ENCODE measurements around the gene OTOF. TPM values are rescaled to one million over a fixed set of nuclear protein-coding genes. Genes with fewer than 3 reads are reported as not detected.

OTOF gene
- total and polyA plus RNA-seq, 2 donors (not counting 1 experiment from before 2014, with no cell fraction given): not detected

- Histone ChIP-seq H3K9me3 (ENCODE audit: control insufficient read depth, insufficient read depth, low read depth, low read length) (peaks cover 5% of the 10 kb centered on the region), H3K27ac (ENCODE audit: insufficient read depth, low read length) (no peak overlapping the region), H3K36me3 (ENCODE audit: control insufficient read depth, insufficient read depth, low read length) (no peaks in the 10 kb centered on the region), H4K20me1 (ENCODE audit: control insufficient read depth, extremely low read depth, insufficient read depth, low read length) (no peaks in the 10 kb centered on the region), H3K4me1 (ENCODE audit: control insufficient read depth, extremely low read depth, insufficient read depth, low read length) (no peaks in the 10 kb centered on the region), H3K9ac (ENCODE audit: insufficient read depth, low read length) (no peak overlapping the region), H3K79me2 (ENCODE audit: control insufficient read depth, insufficient read depth, low read length) (no peaks in the 10 kb centered on the region), H2AFZ (ENCODE audit: low read length) (no peak overlapping the region), H3K27me3 (ENCODE audit: control insufficient read depth, insufficient read depth, low read length) (no peaks in the 10 kb centered on the region), H3K4me2 (ENCODE audit: extremely low read depth, insufficient read depth, low read length) (no peak overlapping the region), H3K4me3 (replicated peaks in 1 of 4; ENCODE audit: control extremely low read depth in 1 of 4, insufficient read depth in 1 of 4, low read depth in 3 of 4, low read length in 4 of 4) (no peak overlapping the region)
- no peak for DNase-seq (ENCODE audit: low read depth in 2 of 2)
- no peak for TF ChIP-seq EZH2 (IDR thresholded peaks at IDR 0.05; ENCODE audit: low read length, missing control alignments)
- TF ChIP-seq CTCF (conservative IDR thresholded peaks at IDR 0.05 in 1 of 2, IDR thresholded peaks at IDR 0.05 in 1 of 2; ENCODE audit: low read depth in 1 of 2, low read length in 2 of 2): no peak
These were observed 4.1 kb downstream of the OTOF start for GRCh38 chr2:26473796-26474195.

- H3K4me1 ChIP-seq (ENCODE audit: control insufficient read depth, extremely low read depth, insufficient read depth, low read length): no peaks in the 10 kb centered on the region
- peaks cover 5% of the 10 kb centered on the region for H3K9me3 ChIP-seq (ENCODE audit: control insufficient read depth, insufficient read depth, low read depth, low read length)
- TF ChIP-seq CTCF (conservative IDR thresholded peaks at IDR 0.05 in 1 of 2, IDR thresholded peaks at IDR 0.05 in 1 of 2; ENCODE audit: low read depth in 1 of 2, low read length in 2 of 2) (no peak), EZH2 (IDR thresholded peaks at IDR 0.05; ENCODE audit: low read length, missing control alignments) (no peak)
- H3K9ac ChIP-seq (ENCODE audit: insufficient read depth, low read length): no peak overlapping the region
- H2AFZ ChIP-seq (ENCODE audit: low read length): no peak overlapping the region
- H3K36me3 ChIP-seq (ENCODE audit: control insufficient read depth, insufficient read depth, low read length): no peaks in the 10 kb centered on the region
- H3K27me3 ChIP-seq (ENCODE audit: control insufficient read depth, insufficient read depth, low read length): no peaks in the 10 kb centered on the region
- H3K4me2 ChIP-seq (ENCODE audit: extremely low read depth, insufficient read depth, low read length): no peak overlapping the region
- no peaks in the 10 kb centered on the region for H4K20me1 ChIP-seq (ENCODE audit: control insufficient read depth, extremely low read depth, insufficient read depth, low read length)
- H3K79me2 ChIP-seq (ENCODE audit: control insufficient read depth, insufficient read depth, low read length): no peaks in the 10 kb centered on the region
- H3K27ac ChIP-seq (ENCODE audit: insufficient read depth, low read length): no peak overlapping the region
- no peak for DNase-seq (ENCODE audit: low read depth in 2 of 2)
- no peak overlapping the region for H3K4me3 ChIP-seq (replicated peaks in 1 of 4; ENCODE audit: control extremely low read depth in 1 of 4, insufficient read depth in 1 of 4, low read depth in 3 of 4, low read length in 4 of 4)
These were observed 4.9 kb downstream of the OTOF start for GRCh38 chr2:26472821-26473655.

GRCh38 chr2:26471766-26472706 lies 5.9 kb downstream of the OTOF start:
- TF ChIP-seq EZH2 (IDR thresholded peaks at IDR 0.05; ENCODE audit: low read length, missing control alignments) (no peak), CTCF (conservative IDR thresholded peaks at IDR 0.05 in 1 of 2, IDR thresholded peaks at IDR 0.05 in 1 of 2; ENCODE audit: low read depth in 1 of 2, low read length in 2 of 2) (no peak)
- no peaks in the 10 kb centered on the region for H3K79me2 ChIP-seq (ENCODE audit: control insufficient read depth, insufficient read depth, low read length)

More at GRCh38 chr2:26471766-26472706, 5.9 kb downstream of the OTOF start:
- Histone ChIP-seq H3K4me2 (ENCODE audit: extremely low read depth, insufficient read depth, low read length) (no peak overlapping the region), H3K36me3 (ENCODE audit: control insufficient read depth, insufficient read depth, low read length) (no peaks in the 10 kb centered on the region), H3K4me1 (ENCODE audit: control insufficient read depth, extremely low read depth, insufficient read depth, low read length) (no peaks in the 10 kb centered on the region), H3K27me3 (ENCODE audit: control insufficient read depth, insufficient read depth, low read length) (no peaks in the 10 kb centered on the region), H3K27ac (ENCODE audit: insufficient read depth, low read length) (no peak overlapping the region), H4K20me1 (ENCODE audit: control insufficient read depth, extremely low read depth, insufficient read depth, low read length) (no peaks in the 10 kb centered on the region), H2AFZ (ENCODE audit: low read length) (no peak overlapping the region), H3K9ac (ENCODE audit: insufficient read depth, low read length) (no peak overlapping the region), H3K4me3 (replicated peaks in 1 of 4; ENCODE audit: control extremely low read depth in 1 of 4, insufficient read depth in 1 of 4, low read depth in 3 of 4, low read length in 4 of 4) (no peak overlapping the region), H3K9me3 (ENCODE audit: control insufficient read depth, insufficient read depth, low read depth, low read length) (peaks cover 5% of the 10 kb centered on the region)
- no peak for DNase-seq (ENCODE audit: low read depth in 2 of 2)
